GM23338 (cell line): ENCODE results near the gene GPC5. TPM values are rescaled to one million over a fixed set of nuclear protein-coding genes. Genes with fewer than 3 reads are reported as not detected.

Experiments
- ATAC-seq: fragments of 200-7000 bp; cut with Tn5 transposase; 3 replicates; pipeline ENCODE4 v1.9.1; 2020
- DNase-seq: peaks from one replicate; pipeline ENCODE4 v3.0.0-alpha.2; 2015; ENCODE audit warnings: low spot score
- H2AFZ ChIP-seq: fragments of 200-600 bp; sonication (generic); 2 replicates; pipeline ENCODE4 v1.8.0; 2016; ENCODE audit warnings: antibody characterized with exemption, mild to moderate bottlenecking, moderate library complexity
- H3F3A ChIP-seq: fragments of 200-600 bp; sonication (generic); replicated peaks from 2 replicates; pipeline ENCODE4 v1.8.0; 2017; ENCODE audit warnings: antibody characterized with exemption, mixed run types, low read depth
- H3K27ac ChIP-seq: fragments of 200-600 bp; sonication (generic); 2 replicates; pipeline ENCODE4 v1.6.1; 2016; ENCODE audit warnings: low read depth
- H3K27me3 ChIP-seq: fragments of 200-600 bp; sonication (generic); 2 replicates; pipeline ENCODE4 v1.8.0; 2016; ENCODE audit warnings: mild to moderate bottlenecking, mixed run types, moderate library complexity; ENCODE audit not compliant: insufficient read depth
- H3K36me3 ChIP-seq: fragments of 200-600 bp; sonication (generic); 2 replicates; pipeline ENCODE4 v1.8.0; 2016; ENCODE audit warnings: mild to moderate bottlenecking; ENCODE audit not compliant: insufficient read depth
- H3K4me1 ChIP-seq: fragments of 200-600 bp; sonication (generic); 2 replicates; pipeline ENCODE4 v1.8.0; 2016; ENCODE audit warnings: mild to moderate bottlenecking, moderate library complexity; ENCODE audit not compliant: insufficient read depth
- H3K4me2 ChIP-seq: fragments of 200-600 bp; sonication (generic); 2 replicates; pipeline ENCODE4 v1.7.1; 2017; ENCODE audit warnings: mixed run types
- H3K4me3 ChIP-seq: fragments of 200-600 bp; sonication (generic); 2 replicates; pipeline ENCODE4 v1.6.1; 2016; ENCODE audit warnings: mixed run types
- H3K79me2 ChIP-seq: fragments of 200-600 bp; sonication (generic); replicated peaks from 2 replicates; pipeline ENCODE4 v1.8.0; 2017; ENCODE audit warnings: mild to moderate bottlenecking; ENCODE audit not compliant: insufficient read depth
- H3K9me2 ChIP-seq: fragments of 200-600 bp; sonication (generic); 2 replicates; pipeline ENCODE4 v1.8.0; 2017; ENCODE audit not compliant: insufficient read depth
- H4K20me1 ChIP-seq: fragments of 200-600 bp; sonication (generic); replicated peaks from 2 replicates; pipeline ENCODE4 v1.8.0; 2017; ENCODE audit warnings: mild to moderate bottlenecking; ENCODE audit not compliant: insufficient read depth
- H3K27ac Mint-ChIP-seq: 2 replicates; pipeline ENCODE4 v1.8.0; 2020; ENCODE audit warnings: inconsistent platforms, mild to moderate bottlenecking, moderate library complexity, mixed read lengths
- H3K27me3 Mint-ChIP-seq: 3 replicates; pipeline ENCODE4 v1.8.0; 2022; ENCODE audit warnings: low read depth, mild to moderate bottlenecking, moderate library complexity, mixed read lengths, inconsistent platforms; ENCODE audit not compliant: insufficient read depth, poor library complexity
- H3K36me3 Mint-ChIP-seq: 3 replicates; pipeline ENCODE4 v1.8.0; 2021; ENCODE audit warnings: low read depth, mild to moderate bottlenecking, inconsistent platforms, moderate library complexity, mixed read lengths
- H3K4me1 Mint-ChIP-seq: 3 replicates; pipeline ENCODE4 v1.8.0; 2020; ENCODE audit warnings: mild to moderate bottlenecking, inconsistent platforms, mixed read lengths
- H3K4me3 Mint-ChIP-seq: 3 replicates; pipeline ENCODE4 v1.8.0; 2021; ENCODE audit warnings: moderate library complexity, mild to moderate bottlenecking, inconsistent platforms, mixed read lengths
- H3K9me3 Mint-ChIP-seq: 3 replicates; pipeline ENCODE4 v1.8.0; 2020; ENCODE audit warnings: moderate library complexity, mild to moderate bottlenecking, inconsistent platforms, mixed read lengths
- CREB1 ChIP-seq: fragments of 250-450 bp; sonication (Bioruptor Pico); IDR thresholded peaks from 2 replicates; pipeline ENCODE4 v1.5.0; 2020; ENCODE audit warnings: low read depth, mild to moderate bottlenecking, moderate library complexity
- EZH2 ChIP-seq: fragments of 200-600 bp; sonication (generic); IDR thresholded peaks from one replicate; pipeline ENCODE4 v1.8.0; 2017; ENCODE audit warnings: antibody characterized with exemption, mild to moderate bottlenecking, low read depth; ENCODE audit not compliant: unreplicated experiment
- JUNB ChIP-seq: IDR thresholded peaks from one replicate; pipeline ENCODE4 v1.6.1; 2016; ENCODE audit warnings: antibody characterized with exemption; ENCODE audit not compliant: unreplicated experiment
- NANOG ChIP-seq: IDR thresholded peaks from 2 replicates; pipeline ENCODE4 v1.6.1; 2016; ENCODE audit warnings: antibody characterized with exemption, borderline replicate concordance
- ZNF114 ChIP-seq: fragments of 250-450 bp; sonication (Bioruptor Pico); IDR thresholded peaks from 2 replicates; pipeline ENCODE4 v1.5.0; 2020; ENCODE audit warnings: mild to moderate bottlenecking, moderate library complexity
- polyA plus RNA-seq: library from polyadenylated mRNA; unstranded; fragments of >200 nt; fragmentation: Nextera tagmentation; extraction: Ambion mirVana; gene quantifications from 2 replicates; pipeline ENCODE4 v1.2.1, GENCODE V29; 2016
- total RNA-seq: library from RNA; depleted of rRNA; stranded (reverse); fragments of >200 nt; shearing (Covaris generic); gene quantifications from 2 replicates; pipeline ENCODE4 v1.2.3, GENCODE V29; 2014
- TF ChIP-seq, protein P1 (sequence below), 2 experiments: fragments of 200-600 bp in 1 of 2; sonication (generic) in 1 of 2; conservative IDR thresholded peaks; 2 replicates each; pipeline versions ENCODE4 v1.5.1 to v1.6.1; 2016 to 2017; ENCODE audit warnings: antibody characterized with exemption in 2 of 2, low read depth in 2 of 2, mild to moderate bottlenecking in 2 of 2, moderate library complexity in 1 of 2

GPC5 gene
- total and polyA plus RNA-seq, 2 experiments from 2014 or later: 0.95 to 1.1 TPM

DNA sequence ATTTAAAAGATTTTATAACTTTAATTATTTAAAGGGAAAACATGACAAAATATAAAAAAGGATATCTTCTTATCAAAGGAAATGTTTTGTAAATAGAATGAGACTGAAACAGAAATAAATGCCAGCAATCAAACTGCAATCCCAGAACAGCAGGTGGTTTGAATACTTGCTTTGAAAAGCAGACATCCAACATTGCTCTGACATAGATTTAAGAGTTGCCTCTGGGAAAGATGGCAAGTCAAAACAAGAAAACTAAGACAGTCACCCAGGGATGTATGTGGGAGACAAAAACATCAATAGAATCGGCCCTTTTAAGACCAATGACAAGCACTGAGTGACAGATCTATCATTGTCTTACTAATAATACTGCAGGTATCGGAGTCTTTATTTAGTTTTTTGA, 1038.5 kb downstream of the GPC5 start (continued):
- TF ChIP-seq, protein P1, sequence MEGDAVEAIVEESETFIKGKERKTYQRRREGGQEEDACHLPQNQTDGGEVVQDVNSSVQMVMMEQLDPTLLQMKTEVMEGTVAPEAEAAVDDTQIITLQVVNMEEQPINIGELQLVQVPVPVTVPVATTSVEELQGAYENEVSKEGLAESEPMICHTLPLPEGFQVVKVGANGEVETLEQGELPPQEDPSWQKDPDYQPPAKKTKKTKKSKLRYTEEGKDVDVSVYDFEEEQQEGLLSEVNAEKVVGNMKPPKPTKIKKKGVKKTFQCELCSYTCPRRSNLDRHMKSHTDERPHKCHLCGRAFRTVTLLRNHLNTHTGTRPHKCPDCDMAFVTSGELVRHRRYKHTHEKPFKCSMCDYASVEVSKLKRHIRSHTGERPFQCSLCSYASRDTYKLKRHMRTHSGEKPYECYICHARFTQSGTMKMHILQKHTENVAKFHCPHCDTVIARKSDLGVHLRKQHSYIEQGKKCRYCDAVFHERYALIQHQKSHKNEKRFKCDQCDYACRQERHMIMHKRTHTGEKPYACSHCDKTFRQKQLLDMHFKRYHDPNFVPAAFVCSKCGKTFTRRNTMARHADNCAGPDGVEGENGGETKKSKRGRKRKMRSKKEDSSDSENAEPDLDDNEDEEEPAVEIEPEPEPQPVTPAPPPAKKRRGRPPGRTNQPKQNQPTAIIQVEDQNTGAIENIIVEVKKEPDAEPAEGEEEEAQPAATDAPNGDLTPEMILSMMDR (conservative IDR thresholded peaks at IDR 0.05; ENCODE audit: low read depth in 2 of 2): no peak

DNA sequence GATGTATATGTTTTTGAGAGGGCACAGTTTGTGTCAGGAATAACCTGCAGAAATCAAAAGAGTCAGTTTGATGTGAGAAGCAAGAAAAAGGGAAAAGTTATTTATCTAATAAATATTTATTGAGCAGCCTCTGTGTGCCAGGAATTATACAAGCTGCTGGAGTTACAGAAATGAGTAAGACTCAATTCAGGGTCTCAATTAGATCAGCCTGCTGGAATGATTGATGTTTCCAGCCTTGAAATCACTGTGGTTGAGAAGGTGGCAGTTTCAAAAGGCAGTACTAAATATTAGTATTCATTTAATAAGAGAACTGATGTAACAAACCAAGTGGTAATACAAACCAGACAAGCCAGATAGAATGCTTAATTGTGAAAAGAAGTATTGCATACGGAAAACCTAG, 1045.8 kb downstream of the GPC5 start:
- no peak for ATAC-seq
- Histone ChIP-seq H4K20me1 (no peaks in the 10 kb centered on the region), H3K4me2 (no peak overlapping the region), H3K27me3 (no peaks in the 10 kb centered on the region), H3K79me2 (no peaks in the 10 kb centered on the region), H3K4me3 (no peak overlapping the region), H2AFZ (no peak overlapping the region), H3F3A (no peaks in the 10 kb centered on the region), H3K36me3 (no peaks in the 10 kb centered on the region), H3K4me1 (no peaks in the 10 kb centered on the region), H3K9me2 (no peaks in the 10 kb centered on the region), H3K27ac (no peak overlapping the region)
- DNase-seq: no peak
- no peak overlapping the region for H3K4me3 Mint-ChIP-seq
- no peak for TF ChIP-seq CREB1 (CRISPR knock-in tag)
- TF ChIP-seq NANOG: no peak
- no peaks in the 10 kb centered on the region for H3K27me3 Mint-ChIP-seq
- no peaks in the 10 kb centered on the region for H3K9me3 Mint-ChIP-seq
- no peaks in the 10 kb centered on the region for H3K4me1 Mint-ChIP-seq
- no peaks in the 10 kb centered on the region for H3K36me3 Mint-ChIP-seq
- no peak overlapping the region for H3K27ac Mint-ChIP-seq

GRCh38 chr13:92451060-92451459, 1052.6 kb downstream of the GPC5 start:
- no peaks in the 10 kb centered on the region for H3K4me1 Mint-ChIP-seq
- no peak overlapping the region for H3K4me2 ChIP-seq
- H3K27me3 Mint-ChIP-seq: no peaks in the 10 kb centered on the region
- no peaks in the 10 kb centered on the region for H3K27me3 ChIP-seq
- ATAC-seq: no peak
- no peaks in the 10 kb centered on the region for H3K36me3 Mint-ChIP-seq
- no peak overlapping the region for H3K27ac Mint-ChIP-seq
- H4K20me1 ChIP-seq: no peaks in the 10 kb centered on the region
- no peaks in the 10 kb centered on the region for H3K79me2 ChIP-seq
- H3K4me3 Mint-ChIP-seq: no peak overlapping the region
- H3K4me1 ChIP-seq: no peaks in the 10 kb centered on the region
- H3K9me3 Mint-ChIP-seq: no peaks in the 10 kb centered on the region
- H2AFZ ChIP-seq: no peak overlapping the region
- H3K4me3 ChIP-seq: no peak overlapping the region
- no peak for TF ChIP-seq NANOG
- TF ChIP-seq JUNB: no peak
- TF ChIP-seq ZNF114 (CRISPR knock-in tag): no peak
- no peak for TF ChIP-seq CREB1 (CRISPR knock-in tag)
- TF ChIP-seq, protein P1 (conservative IDR thresholded peaks at IDR 0.05; ENCODE audit: low read depth in 2 of 2): no peak
- TF ChIP-seq EZH2: no peak
- no peaks in the 10 kb centered on the region for H3K36me3 ChIP-seq
- no peak for DNase-seq
- no peak overlapping the region for H3K27ac ChIP-seq
- no peaks in the 10 kb centered on the region for H3K9me2 ChIP-seq
- H3F3A ChIP-seq: no peaks in the 10 kb centered on the region
